HFFc6 (cell line): ENCODE data around the gene UGT2A3. TPM values are rescaled to one million over a fixed set of nuclear protein-coding genes. Genes with fewer than 3 reads are reported as not detected.

Experiments
- DNase-seq: peaks from one replicate; pipeline ENCODE4 v3.0.0-alpha.2; 2018
- H3K27ac Mint-ChIP-seq: 2 replicates; pipeline ENCODE4 v1.8.0; 2020; ENCODE audit warnings: mild to moderate bottlenecking, mixed read lengths
- H3K27me3 Mint-ChIP-seq: 2 replicates; pipeline ENCODE4 v1.8.0; 2021; ENCODE audit warnings: mild to moderate bottlenecking, moderate library complexity, mixed read lengths; ENCODE audit not compliant: insufficient read depth
- H3K36me3 Mint-ChIP-seq: 2 replicates; pipeline ENCODE4 v1.8.0; 2021; ENCODE audit warnings: low read depth, mixed read lengths
- H3K4me1 Mint-ChIP-seq: 2 replicates; pipeline ENCODE4 v1.8.0; 2020; ENCODE audit warnings: low read depth, mixed read lengths
- H3K4me3 Mint-ChIP-seq: 2 replicates; pipeline ENCODE4 v1.8.0; 2020; ENCODE audit warnings: mild to moderate bottlenecking, moderate library complexity, mixed read lengths
- H3K9me3 Mint-ChIP-seq: 2 replicates; pipeline ENCODE4 v1.8.0; 2020; ENCODE audit warnings: mild to moderate bottlenecking, mixed read lengths
- CTCF ChIP-seq: fragments of 200-600 bp; sonication (generic); IDR thresholded peaks from 2 replicates; pipeline ENCODE4 v1.5.0; 2021; ENCODE audit warnings: antibody characterized with exemption, mild to moderate bottlenecking
- total RNA-seq, 6 experiments: library from RNA; stranded (reverse); fragmentation: NEBNext Ultra II Directional; extraction: Animal tissue kit (Norgen Biotek cat#: 25700); gene quantifications; 2 replicates in 1 of 6; 3 replicates in 5 of 6; pipeline ENCODE4 v1.2.3, GENCODE V29; 2021

The UGT2A3 gene
- total RNA-seq, 6 experiments from 2014 or later = not detected

GRCh38 chr4:68909385-68909784 lies 42.2 kb downstream of the UGT2A3 start:
- DNase-seq = no peak
- Mint-ChIP-seq H3K27me3 (no peaks in the 10 kb centered on the region), H3K27ac (no peak overlapping the region), H3K4me1 (peaks cover 17% of the 10 kb centered on the region), H3K4me3 (no peak overlapping the region), H3K9me3 (peaks cover 5% of the 10 kb centered on the region; the same call in 1 of the 2 replicates), H3K36me3 (no peaks in the 10 kb centered on the region)
- no peak for TF ChIP-seq CTCF

GRCh38 chr4:68907788-68908700 lies 43.6 kb downstream of the UGT2A3 start:
- peaks cover 17% of the 10 kb centered on the region for H3K4me1 Mint-ChIP-seq
- no peak overlapping the region for H3K4me3 Mint-ChIP-seq
- peaks cover 5% of the 10 kb centered on the region; the same call in 1 of the 2 replicates for H3K9me3 Mint-ChIP-seq
- no peak overlapping the region for H3K27ac Mint-ChIP-seq
- H3K36me3 Mint-ChIP-seq = no peaks in the 10 kb centered on the region
- H3K27me3 Mint-ChIP-seq = no peaks in the 10 kb centered on the region
- DNase-seq = no peak
- TF ChIP-seq CTCF = no peak

- peaks cover 5% of the 10 kb centered on the region; the same call in 1 of the 2 replicates for H3K9me3 Mint-ChIP-seq
- no peak for TF ChIP-seq CTCF
- H3K4me1 Mint-ChIP-seq = peaks cover 17% of the 10 kb centered on the region
- H3K4me3 Mint-ChIP-seq = no peak overlapping the region
- H3K27ac Mint-ChIP-seq = no peak overlapping the region
- H3K27me3 Mint-ChIP-seq = no peaks in the 10 kb centered on the region
- no peaks in the 10 kb centered on the region for H3K36me3 Mint-ChIP-seq
- no peak for DNase-seq
Measured at GRCh38 chr4:68907245-68907644, 44.4 kb downstream of the UGT2A3 start.

- Mint-ChIP-seq H3K27me3 (no peaks in the 10 kb centered on the region), H3K9me3 (peaks cover 5% of the 10 kb centered on the region; the same call in 1 of the 2 replicates), H3K27ac (no peak overlapping the region), H3K4me1 (peaks cover 17% of the 10 kb centered on the region), H3K4me3 (peak overlapping the region; percentile 84; the same call in 1 of the 2 replicates), H3K36me3 (no peaks in the 10 kb centered on the region)
- no peak for DNase-seq
- TF ChIP-seq CTCF = no peak
Measured at GRCh38 chr4:68906780-68907137, 44.8 kb downstream of the UGT2A3 start.

- H3K9me3 Mint-ChIP-seq = peaks cover 5% of the 10 kb centered on the region
- no peaks in the 10 kb centered on the region for H3K27me3 Mint-ChIP-seq
- no peak for TF ChIP-seq CTCF
- DNase-seq = no peak
- H3K4me3 Mint-ChIP-seq = peak overlapping the region; percentile 84
- no peak overlapping the region; the same call in 1 of the 2 replicates for H3K27ac Mint-ChIP-seq
- no peaks in the 10 kb centered on the region for H3K36me3 Mint-ChIP-seq
- peaks cover 17% of the 10 kb centered on the region for H3K4me1 Mint-ChIP-seq
Measured at GRCh38 chr4:68905939-68906779, 45.4 kb downstream of the UGT2A3 start.
